Peyer's patch (tissue), 4 donors: ENCODE data around the gene TCF23.

ENCODE experiments used
- POLR2A ChIP-seq, 2 donors: fragments of 450-650 bp; IDR thresholded peaks; one replicate each; pipeline ENCODE4 v1.5.1; 2017; ENCODE audit warnings: antibody characterized with exemption in 2 of 2, mild to moderate bottlenecking in 2 of 2, moderate library complexity in 2 of 2
- TF ChIP-seq, protein P1 (sequence below), 6 experiments: fragments of 450-650 bp in 4 of 6; fragments of 200-600 bp in 2 of 6; sonication (generic) in 1 of 6; IDR thresholded peaks; one replicate each; pipeline ENCODE4 v1.5.1; 2017 to 2019; ENCODE audit warnings: antibody characterized with exemption in 6 of 6, mild to moderate bottlenecking in 3 of 6, moderate library complexity in 1 of 6

DNA sequence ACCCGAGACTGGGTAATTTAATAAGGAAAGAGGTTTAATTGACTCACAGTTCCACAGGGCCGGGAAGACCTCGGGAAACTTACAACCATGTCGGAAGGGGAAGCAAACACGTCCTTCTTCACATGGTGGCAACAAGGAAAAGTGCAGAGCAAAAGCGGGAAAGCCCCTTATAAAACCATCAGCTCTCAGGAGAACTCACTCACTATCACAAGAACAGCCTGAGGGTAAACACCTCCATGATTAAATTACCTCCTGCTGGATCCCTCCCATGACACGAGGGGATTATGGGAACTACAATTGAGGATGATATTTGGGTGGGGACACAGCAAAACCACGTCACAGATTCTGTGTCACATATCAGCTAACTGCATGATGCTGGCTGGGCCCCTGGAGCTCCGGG lies 11.4 kb downstream of the TCF23 start:
- TF ChIP-seq, protein P1, sequence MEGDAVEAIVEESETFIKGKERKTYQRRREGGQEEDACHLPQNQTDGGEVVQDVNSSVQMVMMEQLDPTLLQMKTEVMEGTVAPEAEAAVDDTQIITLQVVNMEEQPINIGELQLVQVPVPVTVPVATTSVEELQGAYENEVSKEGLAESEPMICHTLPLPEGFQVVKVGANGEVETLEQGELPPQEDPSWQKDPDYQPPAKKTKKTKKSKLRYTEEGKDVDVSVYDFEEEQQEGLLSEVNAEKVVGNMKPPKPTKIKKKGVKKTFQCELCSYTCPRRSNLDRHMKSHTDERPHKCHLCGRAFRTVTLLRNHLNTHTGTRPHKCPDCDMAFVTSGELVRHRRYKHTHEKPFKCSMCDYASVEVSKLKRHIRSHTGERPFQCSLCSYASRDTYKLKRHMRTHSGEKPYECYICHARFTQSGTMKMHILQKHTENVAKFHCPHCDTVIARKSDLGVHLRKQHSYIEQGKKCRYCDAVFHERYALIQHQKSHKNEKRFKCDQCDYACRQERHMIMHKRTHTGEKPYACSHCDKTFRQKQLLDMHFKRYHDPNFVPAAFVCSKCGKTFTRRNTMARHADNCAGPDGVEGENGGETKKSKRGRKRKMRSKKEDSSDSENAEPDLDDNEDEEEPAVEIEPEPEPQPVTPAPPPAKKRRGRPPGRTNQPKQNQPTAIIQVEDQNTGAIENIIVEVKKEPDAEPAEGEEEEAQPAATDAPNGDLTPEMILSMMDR (IDR thresholded peaks at IDR 0.05) = no peak
- no peak for TF ChIP-seq POLR2A (IDR thresholded peaks at IDR 0.05)
